Panc1 (cell line): ENCODE data around the gene PPP1R3F. TPM values are rescaled to one million over a fixed set of nuclear protein-coding genes. Genes with fewer than 3 reads are reported as not detected.

Experiments used
- ATAC-seq: fragments of 200-7000 bp; cut with Tn5 transposase; 2 replicates; pipeline ENCODE4 v1.9.1; 2020; ENCODE audit warnings: mild to moderate bottlenecking, moderate library complexity
- BruUV-seq: library from RNA; stranded (reverse); fragments of 400-500 nt; replicated peaks from 2 replicates; lab custom pipeline; 2021; lab: Mats Ljungman, UMichigan
- CTCF ChIA-PET: fragments of 300-600 bp; sonication (Branson Sonifier 250); formaldehyde crosslinking; loops from one replicate; lab custom pipeline; 2022; ENCODE audit warnings: antibody characterized with exemption; lab: Charles Lee
- POLR2A ChIA-PET: fragments of 300-600 bp; sonication (Branson Sonifier 250); formaldehyde crosslinking; loops from one replicate; lab custom pipeline; 2022; ENCODE audit warnings: antibody characterized with exemption; lab: Charles Lee
- DNase-seq: peaks from one replicate; pipeline ENCODE4 v3.0.0-alpha.2; 2010; ENCODE audit warnings: low read depth, low spot score
- H3K27ac ChIP-seq: 2 replicates; pipeline ENCODE4 v1.5.1; 2011; ENCODE audit warnings: mild to moderate bottlenecking, low read length, inconsistent platforms
- H3K27me3 ChIP-seq: fragments of 200-500 bp; sonication (Bioruptor generic); 2 replicates; pipeline ENCODE4 v1.6.0; 2014; ENCODE audit warnings: low read length, inconsistent platforms; ENCODE audit not compliant: control insufficient read depth, insufficient read depth
- H3K36me3 ChIP-seq: fragments of 200-500 bp; sonication (Bioruptor generic); 2 replicates; pipeline ENCODE4 v1.5.1; 2014; ENCODE audit warnings: inconsistent platforms, mild to moderate bottlenecking, low read length, moderate library complexity; ENCODE audit not compliant: control insufficient read depth, insufficient read depth
- H3K4me1 ChIP-seq: 2 replicates; pipeline ENCODE4 v1.5.1; 2011; ENCODE audit warnings: inconsistent platforms, mild to moderate bottlenecking, low read length, moderate library complexity; ENCODE audit not compliant: control insufficient read depth, insufficient read depth
- H3K4me3 ChIP-seq, 2 experiments: 2 replicates each; pipeline ENCODE4 v1.5.1; 2011 to 2012; ENCODE audit warnings: low read depth in 2 of 2, low read length in 2 of 2, mild to moderate bottlenecking in 2 of 2, inconsistent platforms in 1 of 2, moderate library complexity in 1 of 2
- H3K9me3 ChIP-seq: fragments of 200-500 bp; sonication (Bioruptor generic); 2 replicates; pipeline ENCODE4 v1.5.1; 2014; ENCODE audit warnings: low read depth, mild to moderate bottlenecking, inconsistent platforms, low read length, moderate library complexity; ENCODE audit not compliant: control insufficient read depth, insufficient read depth
- POLR2AphosphoS5 ChIP-seq: IDR thresholded peaks from 2 replicates; pipeline ENCODE4 v1.6.1; 2012; ENCODE audit warnings: mild to moderate bottlenecking, low read depth, low read length, moderate library complexity
- SIN3A ChIP-seq: IDR thresholded peaks from 2 replicates; pipeline ENCODE4 v1.6.1; 2012; ENCODE audit warnings: low read depth, mild to moderate bottlenecking, low read length, moderate library complexity, borderline replicate concordance; ENCODE audit not compliant: insufficient read depth
- TCF7L2 ChIP-seq: IDR thresholded peaks from 2 replicates; pipeline ENCODE4 v1.6.1; 2011; ENCODE audit warnings: mild to moderate bottlenecking, low read depth, low read length, inconsistent platforms
- in situ Hi-C: cut with HindIII; loops from 2 replicates; pipeline ENCODE4 v1.10.0; 2016; ENCODE audit warnings: low sequenced_read_pairs, low pct_unique_long_range_greater_than_20kb
- intact Hi-C: fragments of 100-400 bp; cut with micrococcal nuclease; formaldehyde crosslinking; loops from one replicate; pipeline ENCODE4 v1.10.0; 2022; ENCODE audit not compliant: unreplicated experiment
- total RNA-seq: library from RNA; stranded (reverse); gene quantifications from one replicate; pipeline ENCODE4 v1.2.1, GENCODE V29; 2021; ENCODE audit not compliant: unreplicated experiment
- TF ChIP-seq, protein P1 (sequence below), 2 experiments: IDR thresholded peaks; 2 replicates each; pipeline ENCODE4 v1.6.1; 2011 to 2012; ENCODE audit warnings: low read depth in 2 of 2, control low read depth in 1 of 2, low read length in 1 of 2, mild to moderate bottlenecking in 1 of 2, moderate library complexity in 1 of 2; ENCODE audit not compliant: insufficient read depth in 1 of 2
- TF ChIP-seq, protein P2 (sequence below): fragments of 450-650 bp; IDR thresholded peaks from 2 replicates; pipeline ENCODE4 v1.5.1; 2017; ENCODE audit warnings: mild to moderate bottlenecking

The PPP1R3F gene
- total RNA-seq, 1 experiment from 2014 or later, result 8.3 TPM

DNA sequence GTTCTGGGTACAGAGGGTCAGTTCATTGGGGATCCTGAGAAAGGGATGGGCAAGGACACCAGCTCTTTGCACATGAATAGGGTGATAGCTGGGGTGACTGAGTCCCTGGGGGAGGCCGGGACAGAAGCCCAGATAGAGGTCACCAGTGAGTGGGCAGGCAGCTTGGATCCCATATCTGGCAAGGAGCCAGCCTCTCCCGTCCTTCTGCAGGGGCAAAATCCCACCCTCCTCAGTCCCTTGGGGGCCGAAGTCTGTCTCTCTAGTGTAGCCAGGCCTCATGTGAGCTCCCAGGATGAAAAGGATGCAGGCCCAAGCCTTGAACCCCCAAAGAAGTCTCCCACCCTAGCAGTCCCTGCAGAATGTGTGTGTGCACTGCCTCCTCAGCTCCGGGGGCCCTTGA is 17.0 kb downstream of the PPP1R3F start:
- H3K27me3 ChIP-seq, result no peaks in the 10 kb centered on the region
- ATAC-seq (no peak), DNase-seq (no peak)
- ChIA-PET POLR2A (no interaction called here), CTCF (no interaction called here)
- in situ Hi-C loops (no loop called here), intact Hi-C loops (no loop called here)
- H3K4me1 ChIP-seq, result no peaks in the 10 kb centered on the region
- no TSS peak for BruUV-seq
- no peak overlapping the region for H3K27ac ChIP-seq
- H3K9me3 ChIP-seq, result no peaks in the 10 kb centered on the region
- no peaks in the 10 kb centered on the region; the same call in 1 of the 2 replicates for H3K36me3 ChIP-seq
- no peak overlapping the region for H3K4me3 ChIP-seq
- TF ChIP-seq POLR2AphosphoS5 (no peak), TCF7L2 (no peak), SIN3A (no peak)

DNA sequence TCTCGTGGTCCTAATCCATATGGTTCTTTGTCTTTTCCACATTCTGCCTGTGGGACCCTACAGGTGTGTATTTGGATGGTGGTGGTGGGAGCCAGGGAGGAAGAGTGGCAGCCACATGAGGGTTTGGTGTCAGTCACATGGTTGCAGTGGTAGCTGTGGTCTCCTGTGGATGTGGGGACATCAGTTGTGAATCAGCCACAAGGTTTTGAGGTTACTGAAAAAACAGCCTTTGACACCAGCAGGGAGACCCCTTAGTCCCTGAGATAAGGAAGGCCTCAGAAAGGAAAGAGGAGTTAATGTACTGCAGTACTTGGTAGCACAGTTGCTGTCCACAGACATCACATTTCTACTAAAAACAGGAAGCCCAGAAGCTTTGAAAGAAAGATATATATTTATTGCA is 18.1 kb downstream of the PPP1R3F start:
- no peaks in the 10 kb centered on the region; the same call in 1 of the 2 replicates for H3K36me3 ChIP-seq
- no peaks in the 10 kb centered on the region for H3K27me3 ChIP-seq
- BruUV-seq, result no TSS peak
- no peaks in the 10 kb centered on the region for H3K9me3 ChIP-seq
- ChIA-PET POLR2A (no interaction called here), CTCF (interaction anchor here (0.5 kb wide), 1 partner anchor 49 kb away, joined by 3 read pairs; no protein-coding TSS in a partner anchor)
- in situ Hi-C loops (no loop called here), intact Hi-C loops (no loop called here)
- DNase-seq, result no peak
- H3K4me1 ChIP-seq, result no peaks in the 10 kb centered on the region
- H3K4me3 ChIP-seq, result no peak overlapping the region
- H3K27ac ChIP-seq, result no peak overlapping the region
- no peak for ATAC-seq
- TF ChIP-seq POLR2AphosphoS5 (no peak), SIN3A (no peak), TCF7L2 (no peak)
- TF ChIP-seq, protein P1, sequence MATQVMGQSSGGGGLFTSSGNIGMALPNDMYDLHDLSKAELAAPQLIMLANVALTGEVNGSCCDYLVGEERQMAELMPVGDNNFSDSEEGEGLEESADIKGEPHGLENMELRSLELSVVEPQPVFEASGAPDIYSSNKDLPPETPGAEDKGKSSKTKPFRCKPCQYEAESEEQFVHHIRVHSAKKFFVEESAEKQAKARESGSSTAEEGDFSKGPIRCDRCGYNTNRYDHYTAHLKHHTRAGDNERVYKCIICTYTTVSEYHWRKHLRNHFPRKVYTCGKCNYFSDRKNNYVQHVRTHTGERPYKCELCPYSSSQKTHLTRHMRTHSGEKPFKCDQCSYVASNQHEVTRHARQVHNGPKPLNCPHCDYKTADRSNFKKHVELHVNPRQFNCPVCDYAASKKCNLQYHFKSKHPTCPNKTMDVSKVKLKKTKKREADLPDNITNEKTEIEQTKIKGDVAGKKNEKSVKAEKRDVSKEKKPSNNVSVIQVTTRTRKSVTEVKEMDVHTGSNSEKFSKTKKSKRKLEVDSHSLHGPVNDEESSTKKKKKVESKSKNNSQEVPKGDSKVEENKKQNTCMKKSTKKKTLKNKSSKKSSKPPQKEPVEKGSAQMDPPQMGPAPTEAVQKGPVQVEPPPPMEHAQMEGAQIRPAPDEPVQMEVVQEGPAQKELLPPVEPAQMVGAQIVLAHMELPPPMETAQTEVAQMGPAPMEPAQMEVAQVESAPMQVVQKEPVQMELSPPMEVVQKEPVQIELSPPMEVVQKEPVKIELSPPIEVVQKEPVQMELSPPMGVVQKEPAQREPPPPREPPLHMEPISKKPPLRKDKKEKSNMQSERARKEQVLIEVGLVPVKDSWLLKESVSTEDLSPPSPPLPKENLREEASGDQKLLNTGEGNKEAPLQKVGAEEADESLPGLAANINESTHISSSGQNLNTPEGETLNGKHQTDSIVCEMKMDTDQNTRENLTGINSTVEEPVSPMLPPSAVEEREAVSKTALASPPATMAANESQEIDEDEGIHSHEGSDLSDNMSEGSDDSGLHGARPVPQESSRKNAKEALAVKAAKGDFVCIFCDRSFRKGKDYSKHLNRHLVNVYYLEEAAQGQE (IDR thresholded peaks at IDR 0.05; ENCODE audit: insufficient read depth in 1 of 2, low read depth in 2 of 2, low read length in 1 of 2), result no peak
- TF ChIP-seq, protein P2, sequence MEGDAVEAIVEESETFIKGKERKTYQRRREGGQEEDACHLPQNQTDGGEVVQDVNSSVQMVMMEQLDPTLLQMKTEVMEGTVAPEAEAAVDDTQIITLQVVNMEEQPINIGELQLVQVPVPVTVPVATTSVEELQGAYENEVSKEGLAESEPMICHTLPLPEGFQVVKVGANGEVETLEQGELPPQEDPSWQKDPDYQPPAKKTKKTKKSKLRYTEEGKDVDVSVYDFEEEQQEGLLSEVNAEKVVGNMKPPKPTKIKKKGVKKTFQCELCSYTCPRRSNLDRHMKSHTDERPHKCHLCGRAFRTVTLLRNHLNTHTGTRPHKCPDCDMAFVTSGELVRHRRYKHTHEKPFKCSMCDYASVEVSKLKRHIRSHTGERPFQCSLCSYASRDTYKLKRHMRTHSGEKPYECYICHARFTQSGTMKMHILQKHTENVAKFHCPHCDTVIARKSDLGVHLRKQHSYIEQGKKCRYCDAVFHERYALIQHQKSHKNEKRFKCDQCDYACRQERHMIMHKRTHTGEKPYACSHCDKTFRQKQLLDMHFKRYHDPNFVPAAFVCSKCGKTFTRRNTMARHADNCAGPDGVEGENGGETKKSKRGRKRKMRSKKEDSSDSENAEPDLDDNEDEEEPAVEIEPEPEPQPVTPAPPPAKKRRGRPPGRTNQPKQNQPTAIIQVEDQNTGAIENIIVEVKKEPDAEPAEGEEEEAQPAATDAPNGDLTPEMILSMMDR, result no peak

GRCh38 chrX:49290215-49290614 is 20.6 kb downstream of the PPP1R3F start:
- Histone ChIP-seq H3K9me3 (no peaks in the 10 kb centered on the region), H3K27me3 (no peaks in the 10 kb centered on the region), H3K27ac (no peak overlapping the region), H3K36me3 (no peaks in the 10 kb centered on the region), H3K4me3 (no peak overlapping the region), H3K4me1 (no peaks in the 10 kb centered on the region)
- BruUV-seq, result no TSS peak
- DNase-seq (no peak), ATAC-seq (no peak)
- POLR2A ChIA-PET, result no interaction called here
- in situ Hi-C loops, result no loop called here
- CTCF ChIA-PET, result no interaction called here
- no peak for TF ChIP-seq POLR2AphosphoS5
- TF ChIP-seq SIN3A, result no peak
- TF ChIP-seq TCF7L2, result no peak
- TF ChIP-seq, protein P2, result no peak
- TF ChIP-seq, protein P1 (IDR thresholded peaks at IDR 0.05; ENCODE audit: insufficient read depth in 1 of 2, low read depth in 2 of 2, low read length in 1 of 2), result no peak
- intact Hi-C loops, result no loop called here
